B cell (primary cell): ENCODE results near the gene MEGF11. TPM values are rescaled to one million over a fixed set of nuclear protein-coding genes. Genes with fewer than 3 reads are reported as not detected.

Experiments
- ATAC-seq: fragments of 200-7000 bp; cut with Tn5 transposase; one replicate; pipeline ENCODE4 v1.10.0; 2021; ENCODE audit warnings: low read depth, mild to moderate bottlenecking, moderate number of reproducible peaks, moderate library complexity
- CTCF ChIA-PET: fragments of 350-600 bp; sonication (Branson Sonifier 250); formaldehyde crosslinking; loops from one replicate; lab custom pipeline; 2021; ENCODE audit warnings: antibody characterized with exemption, inconsistent platforms; lab: Charles Lee
- POLR2A ChIA-PET: fragments of 350-600 bp; sonication (Branson Sonifier 250); formaldehyde crosslinking; loops from one replicate; lab custom pipeline; 2021; ENCODE audit warnings: antibody characterized with exemption; lab: Charles Lee
- DNase-seq: peaks from one replicate; pipeline ENCODE4 v3.0.0; 2013
- H2AFZ ChIP-seq: 2 replicates; pipeline ENCODE4 v1.6.1; 2012; ENCODE audit warnings: mild to moderate bottlenecking, low read depth, low read length; ENCODE audit not compliant: insufficient read depth, poor library complexity, severe bottlenecking
- H3K27ac ChIP-seq, 2 donors: 1 replicate in 1 of 2; 2 replicates in 1 of 2; pipeline ENCODE4 v1.5.1; 2012 to 2013; ENCODE audit warnings: low read length in 2 of 2, mild to moderate bottlenecking in 2 of 2, moderate library complexity in 1 of 2
- H3K27me3 ChIP-seq, 4 experiments: fragments of 200-600 bp in 1 of 4; sonication (generic) in 1 of 4; replicated peaks in 1 of 4; 1 replicate in 2 of 4; 2 replicates in 2 of 4; pipeline versions ENCODE4 v1.6.1 to v1.7.0; 2013 to 2016; ENCODE audit warnings: low read length in 3 of 4, mild to moderate bottlenecking in 2 of 4, mixed read lengths in 1 of 4, moderate library complexity in 1 of 4; ENCODE audit not compliant: insufficient read depth in 4 of 4, control insufficient read depth in 3 of 4; ENCODE audit errors: control extremely low read depth in 1 of 4
- H3K36me3 ChIP-seq, 2 experiments: replicated peaks in 1 of 2; 1 replicate in 1 of 2; 2 replicates in 1 of 2; pipeline versions ENCODE4 v1.6.1 to v1.7.1; 2013; ENCODE audit warnings: low read length in 1 of 2; ENCODE audit not compliant: insufficient read depth in 2 of 2, control insufficient read depth in 1 of 2; ENCODE audit errors: control extremely low read depth in 1 of 2, extremely low read depth in 1 of 2
- H3K4me1 ChIP-seq, 2 donors: fragments of 200-600 bp in 1 of 2; sonication (generic) in 1 of 2; 1 replicate in 1 of 2; 2 replicates in 1 of 2; pipeline versions ENCODE4 v1.5.1 to v1.6.1; 2013 to 2017; ENCODE audit warnings: low read length in 2 of 2; ENCODE audit not compliant: control insufficient read depth in 2 of 2, insufficient read depth in 2 of 2
- H3K4me2 ChIP-seq: replicated peaks from 2 replicates; pipeline ENCODE3; 2012; ENCODE audit warnings: mild to moderate bottlenecking, low read depth, low read length; ENCODE audit not compliant: poor library complexity, severe bottlenecking
- H3K4me3 ChIP-seq, 5 experiments: fragments of 200-600 bp in 1 of 5; sonication (generic) in 1 of 5; 1 replicate in 3 of 5; 2 replicates in 2 of 5; pipeline versions ENCODE4 v1.5.1 to v1.7.0; 2011 to 2016; ENCODE audit warnings: low read length in 4 of 5, mild to moderate bottlenecking in 4 of 5, low read depth in 2 of 5, control low read depth in 1 of 5, moderate library complexity in 1 of 5; ENCODE audit not compliant: insufficient read depth in 1 of 5; ENCODE audit errors: control extremely low read depth in 1 of 5, extremely low read depth in 1 of 5
- H3K79me2 ChIP-seq: fragments of 200-600 bp; sonication (generic); one replicate; pipeline ENCODE4 v1.6.0; 2016; ENCODE audit warnings: low read length; ENCODE audit not compliant: control insufficient read depth, insufficient read depth
- H3K9ac ChIP-seq: fragments of 200-600 bp; sonication (generic); 2 replicates; pipeline ENCODE4 v1.6.1; 2017; ENCODE audit warnings: mild to moderate bottlenecking, low read length, moderate library complexity
- H3K9me3 ChIP-seq, 3 donors: one replicate each; pipeline versions ENCODE4 v1.6.1 to v1.7.1; 2013; ENCODE audit warnings: low read length in 2 of 3; ENCODE audit not compliant: control insufficient read depth in 2 of 3, insufficient read depth in 1 of 3; ENCODE audit errors: control extremely low read depth in 1 of 3
- H4K20me1 ChIP-seq: 2 replicates; pipeline ENCODE4 v1.6.0; 2012; ENCODE audit warnings: mild to moderate bottlenecking, low read length; ENCODE audit not compliant: insufficient read depth, control insufficient read depth, poor library complexity, severe bottlenecking
- H3K27ac Mint-ChIP-seq: one replicate; pipeline ENCODE4 v1.8.0; 2021; ENCODE audit warnings: mixed read lengths
- H3K27me3 Mint-ChIP-seq: one replicate; pipeline ENCODE4 v1.8.0; 2021; ENCODE audit warnings: mixed read lengths
- H3K4me1 Mint-ChIP-seq: one replicate; pipeline ENCODE4 v1.8.0; 2021; ENCODE audit warnings: mixed read lengths
- H3K4me3 Mint-ChIP-seq: one replicate; pipeline ENCODE4 v1.8.0; 2021; ENCODE audit warnings: mixed read lengths
- H3K9me3 Mint-ChIP-seq: one replicate; pipeline ENCODE4 v1.8.0; 2022; ENCODE audit warnings: mixed read lengths; ENCODE audit not compliant: insufficient read depth
- CTCF ChIP-seq: fragments of 200-600 bp; IDR thresholded peaks from one replicate; pipeline ENCODE4 v1.8.0; 2022; ENCODE audit warnings: antibody characterized with exemption, mild to moderate bottlenecking
- EZH2 ChIP-seq: IDR thresholded peaks from 2 replicates; pipeline ENCODE4 v1.6.1; 2012; ENCODE audit warnings: borderline replicate concordance, low read depth, mild to moderate bottlenecking, moderate library complexity, low read length; ENCODE audit not compliant: insufficient read depth, poor library complexity, severe bottlenecking
- WGBS: methylation state at CpG from one replicate; pipeline ENCODE4 v1.1.5; 2013; ENCODE audit warnings: missing lambda C conversion rate; ENCODE audit not compliant: insufficient coverage; 5-methylcytosine and 5-hydroxymethylcytosine counted together
- intact Hi-C: fragments of 100-400 bp; cut with micrococcal nuclease; formaldehyde crosslinking; loops from one replicate; pipeline ENCODE4 v1.10.0; 2022
- polyA plus RNA-seq: library from polyadenylated mRNA; depleted of rRNA; stranded (reverse); fragments of >200 nt; gene quantifications from 2 replicates; pipeline ENCODE4 v1.2.3, GENCODE V29; 2012
- total RNA-seq, 2 donors: library from RNA; stranded (reverse); fragments of 120-200 nt in 1 of 2; gene quantifications; 1 replicate in 1 of 2; 2 replicates in 1 of 2; pipeline versions ENCODE4 v1.2.3 to v1.2.4, GENCODE V29; 2013 to 2022

Gene MEGF11
- total and polyA plus RNA-seq, 2 donors (not counting 1 experiment from before 2014, with no cell fraction given): 0.04 to 0.34 TPM

DNA sequence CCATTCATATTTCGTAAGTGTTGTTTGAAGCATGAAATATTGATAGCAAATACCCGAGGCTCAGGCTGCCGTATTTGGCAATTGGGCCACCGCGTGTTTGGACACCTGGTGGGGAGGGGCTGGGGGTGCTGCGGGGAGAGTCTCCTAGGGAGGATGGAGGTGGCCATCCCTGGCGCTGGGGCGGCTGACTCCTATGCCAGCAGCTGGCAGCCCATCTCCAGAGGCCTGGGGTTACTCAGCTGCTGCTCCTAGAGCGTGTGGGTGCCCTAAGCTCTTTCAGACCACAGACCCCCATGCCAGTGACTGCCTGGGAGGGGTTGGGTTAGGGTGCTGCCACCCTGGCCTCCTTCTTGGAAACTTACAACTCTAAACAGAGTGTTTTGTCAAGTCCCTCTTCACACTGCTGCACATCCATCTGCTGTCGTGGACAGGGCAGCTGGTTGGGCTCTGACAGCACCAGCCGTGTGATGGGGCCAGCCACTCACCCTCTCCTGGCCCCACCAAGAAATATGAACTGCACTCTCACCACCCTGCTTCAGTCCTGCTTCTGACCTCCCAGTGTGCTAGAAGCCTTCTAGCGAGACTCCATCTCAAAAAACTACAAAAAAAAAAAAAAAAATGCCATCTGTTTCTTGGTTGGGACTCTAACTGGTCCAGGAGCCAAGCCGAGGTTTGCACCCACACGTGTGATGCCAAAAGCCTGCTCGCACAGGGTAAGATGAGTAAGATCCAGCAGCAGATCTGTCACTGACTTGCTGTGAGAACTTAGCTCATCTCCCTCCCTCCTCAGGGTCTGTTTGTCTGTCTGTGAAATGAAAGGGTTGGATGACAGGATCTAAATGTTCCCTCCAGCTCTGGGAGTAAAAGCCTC lies 156.2 kb downstream of the MEGF11 start:
- POLR2A ChIA-PET: no interaction called here

More for the DNA sequence above, 156.2 kb downstream of the MEGF11 start:
- Mint-ChIP-seq H3K27me3 (peaks cover 22% of the 10 kb centered on the region), H3K4me3 (no peak overlapping the region), H3K27ac (no peak overlapping the region), H3K4me1 (no peaks in the 10 kb centered on the region), H3K9me3 (no peaks in the 10 kb centered on the region)
- CTCF ChIA-PET: no interaction called here
- no peak overlapping the region for H3K4me3 ChIP-seq
- H3K9me3 ChIP-seq: no peaks in the 10 kb centered on the region
- no peaks in the 10 kb centered on the region for H4K20me1 ChIP-seq
- ATAC-seq: no peak
- H3K79me2 ChIP-seq: no peaks in the 10 kb centered on the region
- no peak for DNase-seq
- H3K4me2 ChIP-seq: no peak overlapping the region
- no peaks in the 10 kb centered on the region for H3K27me3 ChIP-seq
- H3K4me1 ChIP-seq: no peaks in the 10 kb centered on the region
- H2AFZ ChIP-seq: no peak overlapping the region
- no peak overlapping the region for H3K9ac ChIP-seq
- no peak overlapping the region for H3K27ac ChIP-seq
- no peak for TF ChIP-seq CTCF
- TF ChIP-seq EZH2: no peak
- intact Hi-C loops: no loop called here
- 86% methylated on average over 12 of the region's 15 CpGs for WGBS
- no peaks in the 10 kb centered on the region for H3K36me3 ChIP-seq
